OCI-LY1 (cell line): Measurements from ENCODE around the gene PSPC1.

ENCODE experiments used
- H2AFZ ChIP-seq: fragments of 200-600 bp; sonication (generic), shearing (Covaris generic); 2 replicates; pipeline ENCODE4 v1.6.0; 2014; ENCODE audit warnings: antibody characterized with exemption, mild to moderate bottlenecking, low read length
- H3F3A ChIP-seq: fragments of 200-600 bp; sonication (generic), shearing (Covaris generic); 2 replicates; pipeline ENCODE4 v1.6.0; 2014; ENCODE audit warnings: mild to moderate bottlenecking, antibody characterized with exemption, low read length, moderate library complexity; ENCODE audit not compliant: insufficient read depth
- H3K27ac ChIP-seq: fragments of 200-600 bp; sonication (generic); 2 replicates; pipeline ENCODE4 v1.5.1; 2014; ENCODE audit warnings: low read length, mixed run types, mild to moderate bottlenecking, low read depth; ENCODE audit not compliant: poor library complexity, severe bottlenecking
- H3K27me3 ChIP-seq: fragments of 200-600 bp; sonication (generic); 2 replicates; pipeline ENCODE4 v1.6.0; 2014; ENCODE audit warnings: antibody characterized with exemption, mild to moderate bottlenecking, low read length, moderate library complexity; ENCODE audit not compliant: insufficient read depth
- H3K36me3 ChIP-seq: fragments of 200-600 bp; sonication (generic); 2 replicates; pipeline ENCODE4 v1.6.1; 2014; ENCODE audit warnings: mild to moderate bottlenecking, antibody characterized with exemption, low read length, moderate library complexity, mixed read lengths; ENCODE audit not compliant: insufficient read depth
- H3K4me1 ChIP-seq: fragments of 200-600 bp; sonication (generic); 2 replicates; pipeline ENCODE4 v1.5.1; 2014; ENCODE audit warnings: mild to moderate bottlenecking, low read length, moderate library complexity; ENCODE audit not compliant: insufficient read depth, severe bottlenecking
- H3K4me2 ChIP-seq: fragments of 200-600 bp; sonication (generic), shearing (Covaris generic); 2 replicates; pipeline ENCODE4 v1.6.1; 2014; ENCODE audit warnings: low read length
- H3K4me3 ChIP-seq: fragments of 200-600 bp; sonication (generic); 2 replicates; pipeline ENCODE4 v1.5.1; 2014; ENCODE audit warnings: low read length, low read depth, mild to moderate bottlenecking, mixed read lengths; ENCODE audit not compliant: poor library complexity, severe bottlenecking
- H3K79me2 ChIP-seq: fragments of 200-600 bp; shearing (Covaris generic); 2 replicates; pipeline ENCODE4 v1.6.1; 2016; ENCODE audit warnings: mixed run types, low read length, mixed read lengths; ENCODE audit not compliant: insufficient read depth
- H3K9ac ChIP-seq: fragments of 200-600 bp; sonication (generic), shearing (Covaris generic); 2 replicates; pipeline ENCODE4 v1.6.1; 2014; ENCODE audit warnings: mild to moderate bottlenecking, low read length, mixed read lengths
- H3K9me2 ChIP-seq: fragments of 200-600 bp; sonication (generic), shearing (Covaris generic); 2 replicates; pipeline ENCODE4 v1.6.1; 2014; ENCODE audit warnings: low read depth, mild to moderate bottlenecking, low read length, mixed read lengths
- H3K9me3 ChIP-seq: fragments of 200-600 bp; shearing (Covaris generic); 2 replicates; pipeline ENCODE4 v1.6.1; 2014; ENCODE audit warnings: low read length, mixed read lengths
- H4K20me1 ChIP-seq: fragments of 200-600 bp; sonication (generic), shearing (Covaris generic); 2 replicates; pipeline ENCODE4 v1.6.0; 2016; ENCODE audit warnings: mild to moderate bottlenecking, low read length; ENCODE audit not compliant: insufficient read depth
- CTCF ChIP-seq: fragments of 200-600 bp; sonication (generic), shearing (Covaris generic); IDR thresholded peaks from 2 replicates; pipeline ENCODE4 v1.5.1; 2017; ENCODE audit warnings: mild to moderate bottlenecking, antibody characterized with exemption, low read length, moderate library complexity, mixed read lengths
- EZH2 ChIP-seq: fragments of 200-600 bp; sonication (generic), shearing (Covaris generic); IDR thresholded peaks from 2 replicates; pipeline ENCODE4 v1.8.0; 2017; ENCODE audit warnings: borderline replicate concordance, mixed run types, mild to moderate bottlenecking, antibody characterized with exemption, low read length, moderate library complexity, mixed read lengths

Gene PSPC1

GRCh38 chr13:19726611-19727010, 56.1 kb downstream of the PSPC1 start:
- Histone ChIP-seq H4K20me1 (no peaks in the 10 kb centered on the region), H3K9ac (no peak overlapping the region), H3K4me3 (no peak overlapping the region), H3K27ac (no peak overlapping the region), H3K4me2 (no peak overlapping the region), H3K9me2 (no peaks in the 10 kb centered on the region; the same call in 1 of the 2 replicates), H3F3A (no peaks in the 10 kb centered on the region), H3K4me1 (no peaks in the 10 kb centered on the region), H3K9me3 (no peaks in the 10 kb centered on the region), H3K79me2 (peaks cover 19% of the 10 kb centered on the region; the same call in 1 of the 2 replicates), H3K27me3 (no peaks in the 10 kb centered on the region), H2AFZ (no peak overlapping the region), H3K36me3 (peaks cover 81% of the 10 kb centered on the region)
- TF ChIP-seq CTCF (no peak), EZH2 (no peak)

GRCh38 chr13:19725320-19725719, 57.4 kb downstream of the PSPC1 start:
- Histone ChIP-seq H3K4me1 (no peaks in the 10 kb centered on the region), H3K9me3 (no peaks in the 10 kb centered on the region), H3F3A (0 out of 2 replicates have a peak, but pooled peaks cover 4% of the 10 kb centered on the region), H3K36me3 (peaks cover 74% of the 10 kb centered on the region), H3K4me3 (no peak overlapping the region), H3K9me2 (no peaks in the 10 kb centered on the region; the same call in 1 of the 2 replicates), H3K9ac (no peak overlapping the region), H3K27me3 (no peaks in the 10 kb centered on the region), H3K79me2 (peaks cover 19% of the 10 kb centered on the region; the same call in 1 of the 2 replicates), H3K4me2 (no peak overlapping the region), H3K27ac (no peak overlapping the region), H4K20me1 (no peaks in the 10 kb centered on the region), H2AFZ (no peak overlapping the region)
- TF ChIP-seq EZH2 (no peak), CTCF (no peak)

GRCh38 chr13:19720039-19720438, 62.7 kb downstream of the PSPC1 start:
- Histone ChIP-seq H3F3A (0 out of 2 replicates have a peak, but pooled peaks cover 4% of the 10 kb centered on the region), H3K4me2 (no peak overlapping the region), H3K79me2 (peaks cover 11% of the 10 kb centered on the region; the same call in 1 of the 2 replicates), H3K4me1 (no peaks in the 10 kb centered on the region), H3K9me3 (no peaks in the 10 kb centered on the region), H2AFZ (no peak overlapping the region), H3K4me3 (no peak overlapping the region), H3K27ac (no peak overlapping the region), H3K36me3 (peaks cover 48% of the 10 kb centered on the region), H3K9me2 (no peaks in the 10 kb centered on the region; the same call in 1 of the 2 replicates), H4K20me1 (no peaks in the 10 kb centered on the region), H3K27me3 (no peaks in the 10 kb centered on the region), H3K9ac (no peak overlapping the region)
- TF ChIP-seq EZH2: no peak
